Osteocyte (in vitro differentiated cells): ENCODE data around the gene BICRAL. TPM values are rescaled to one million over a fixed set of nuclear protein-coding genes. Genes with fewer than 3 reads are reported as not detected.
A peak's percentile ranks its signal among the peaks of the same experiment; 100 is the strongest.
"Not testable (repeated sequence)": the region's sequence is repeated elsewhere in the genome, so short reads cannot be mapped to it uniquely, and the experiment has no call there.

Experiments
- DNase-seq: peaks from one replicate; pipeline ENCODE4 v3.0.0; 2021; ENCODE audit warnings: mixed read lengths; ENCODE audit not compliant: unreplicated experiment; ENCODE audit errors: extremely low spot score
- H3K27ac Mint-ChIP-seq: one replicate; pipeline ENCODE4 v1.8.0; 2021; ENCODE audit warnings: mild to moderate bottlenecking, mixed read lengths; ENCODE audit not compliant: unreplicated experiment
- H3K27me3 Mint-ChIP-seq: one replicate; pipeline ENCODE4 v1.8.0; 2021; ENCODE audit warnings: mixed read lengths; ENCODE audit not compliant: unreplicated experiment
- H3K36me3 Mint-ChIP-seq: one replicate; pipeline ENCODE4 v1.8.0; 2021; ENCODE audit warnings: mixed read lengths; ENCODE audit not compliant: unreplicated experiment
- H3K4me1 Mint-ChIP-seq: one replicate; pipeline ENCODE4 v1.8.0; 2021; ENCODE audit warnings: mixed read lengths; ENCODE audit not compliant: unreplicated experiment
- H3K4me3 Mint-ChIP-seq: one replicate; pipeline ENCODE4 v1.8.0; 2021; ENCODE audit warnings: mild to moderate bottlenecking, moderate library complexity, mixed read lengths; ENCODE audit not compliant: unreplicated experiment
- H3K9me3 Mint-ChIP-seq: one replicate; pipeline ENCODE4 v1.8.0; 2021; ENCODE audit warnings: mixed read lengths; ENCODE audit not compliant: unreplicated experiment
- CTCF ChIP-seq: fragments of 200-600 bp; sonication (generic); IDR thresholded peaks from 2 replicates; pipeline ENCODE4 v1.5.0; 2021; ENCODE audit warnings: antibody characterized with exemption, mild to moderate bottlenecking, moderate library complexity
- total RNA-seq: library from RNA; stranded (reverse); gene quantifications from 2 replicates; pipeline ENCODE4 v1.2.1, GENCODE V29; 2021

Gene BICRAL
- total RNA-seq, 1 donor from 2014 or later = 12.7 TPM

- TF ChIP-seq CTCF = no peak
- H3K27ac Mint-ChIP-seq = no peak overlapping the region
- H3K4me3 Mint-ChIP-seq = no peak overlapping the region
- H3K9me3 Mint-ChIP-seq = no peaks in the 10 kb centered on the region
- H3K27me3 Mint-ChIP-seq = no peaks in the 10 kb centered on the region
- peaks cover 20% of the 10 kb centered on the region for H3K4me1 Mint-ChIP-seq
- no peaks in the 10 kb centered on the region for H3K36me3 Mint-ChIP-seq
- DNase-seq = no peak
These were observed 14.3 kb downstream of the BICRAL start for GRCh38 chr6:42796171-42796570.

GRCh38 chr6:42797696-42798095 lies 15.8 kb downstream of the BICRAL start:
- not testable (repeated sequence) for H3K36me3 Mint-ChIP-seq, H3K4me3 Mint-ChIP-seq

GRCh38 chr6:42805297-42805861 lies 23.5 kb downstream of the BICRAL start:
- Mint-ChIP-seq H3K27ac (no peak overlapping the region), H3K4me3 (no peak overlapping the region), H3K4me1 (peaks cover 14% of the 10 kb centered on the region), H3K9me3 (no peaks in the 10 kb centered on the region), H3K27me3 (no peaks in the 10 kb centered on the region), H3K36me3 (peaks cover 5% of the 10 kb centered on the region)
- TF ChIP-seq CTCF = no peak
- no peak for DNase-seq

More at GRCh38 chr6:42797696-42798095, 15.8 kb downstream of the BICRAL start:
- H3K27me3 Mint-ChIP-seq, H3K9me3 Mint-ChIP-seq, DNase-seq: not testable (repeated sequence)
- H3K27ac Mint-ChIP-seq = peak overlapping the region; percentile 41
- H3K4me1 Mint-ChIP-seq = peaks cover 23% of the 10 kb centered on the region

GRCh38 chr6:42806359-42806758 lies 24.5 kb downstream of the BICRAL start:
- not testable (repeated sequence) for H3K9me3 Mint-ChIP-seq, H3K27ac Mint-ChIP-seq, H3K27me3 Mint-ChIP-seq, DNase-seq, H3K4me1 Mint-ChIP-seq, H3K36me3 Mint-ChIP-seq, H3K4me3 Mint-ChIP-seq

GRCh38 chr6:42808492-42809483 lies 26.9 kb downstream of the BICRAL start:
- TF ChIP-seq CTCF = no peak
- no peaks in the 10 kb centered on the region for H3K27me3 Mint-ChIP-seq
- H3K9me3 Mint-ChIP-seq = no peaks in the 10 kb centered on the region
- H3K36me3 Mint-ChIP-seq = peaks cover 9% of the 10 kb centered on the region
- H3K4me1 Mint-ChIP-seq = peaks cover 3% of the 10 kb centered on the region
- H3K27ac Mint-ChIP-seq = no peak overlapping the region
- no peak for DNase-seq
- no peak overlapping the region for H3K4me3 Mint-ChIP-seq

- Mint-ChIP-seq H3K4me3 (no peak overlapping the region), H3K27me3 (no peaks in the 10 kb centered on the region), H3K36me3 (peaks cover 8% of the 10 kb centered on the region), H3K9me3 (no peaks in the 10 kb centered on the region), H3K27ac (no peak overlapping the region), H3K4me1 (peaks cover 3% of the 10 kb centered on the region)
- TF ChIP-seq CTCF = no peak
- DNase-seq = no peak
These were observed 31.3 kb downstream of the BICRAL start for GRCh38 chr6:42813074-42813645.
